H1 (cell line): ENCODE results near the gene CAPZB. TPM values are rescaled to one million over a fixed set of nuclear protein-coding genes. Genes with fewer than 3 reads are reported as not detected.
A peak's percentile ranks its signal among the peaks of the same experiment; 100 is the strongest.

Experiments used
- CTCF ChIA-PET: fragments of 300-600 bp; sonication (Branson Sonifier 250); formaldehyde crosslinking; loops from one replicate; lab custom pipeline; 2021; ENCODE audit not compliant: partially characterized antibody; lab: Charles Lee
- POLR2A ChIA-PET: fragments of 300-600 bp; sonication (Branson Sonifier 250); formaldehyde crosslinking; loops from one replicate; lab custom pipeline; 2021; ENCODE audit warnings: inconsistent platforms; ENCODE audit not compliant: partially characterized antibody; lab: Charles Lee
- DNase-seq, 2 experiments: peaks; one replicate each; pipeline versions ENCODE4 v3.0.0 to v3.0.0-alpha.2; 2010 to 2022; ENCODE audit warnings: low spot score in 2 of 2, low read depth in 1 of 2, mixed read lengths in 1 of 2
- FAIRE-seq: peaks from 2 replicates; lab custom pipeline; 2011; peaks lifted over from hg19 to GRCh38; lab: Jason Lieb, UNC
- H2AFZ ChIP-seq: 2 replicates; pipeline ENCODE4 v1.8.1; 2012; ENCODE audit warnings: low read length, inconsistent platforms
- H2AK5ac ChIP-seq: 2 replicates; pipeline ENCODE4 v1.6.1; 2013; ENCODE audit warnings: low read depth, low read length
- H2BK120ac ChIP-seq: replicated peaks from 2 replicates; pipeline ENCODE3; 2013; ENCODE audit warnings: low read depth, low read length, inconsistent platforms
- H2BK12ac ChIP-seq: 2 replicates; pipeline ENCODE4 v1.6.1; 2013; ENCODE audit warnings: low read depth, low read length
- H2BK15ac ChIP-seq: 2 replicates; pipeline ENCODE4 v1.6.1; 2013; ENCODE audit warnings: low read length
- H2BK20ac ChIP-seq: 2 replicates; pipeline ENCODE4 v1.6.1; 2013; ENCODE audit warnings: low read length
- H2BK5ac ChIP-seq: 2 replicates; pipeline ENCODE4 v1.6.1; 2013; ENCODE audit warnings: low read depth, low read length
- H3K14ac ChIP-seq: 2 replicates; pipeline ENCODE4 v1.6.1; 2013; ENCODE audit warnings: inconsistent platforms; ENCODE audit not compliant: insufficient read length
- H3K18ac ChIP-seq: 2 replicates; pipeline ENCODE4 v1.6.1; 2013; ENCODE audit warnings: low read length; ENCODE audit errors: extremely low read depth
- H3K23ac ChIP-seq: 2 replicates; pipeline ENCODE4 v1.6.1; 2013; ENCODE audit warnings: inconsistent platforms; ENCODE audit not compliant: insufficient read length
- H3K23me2 ChIP-seq: 2 replicates; pipeline ENCODE4 v1.6.1; 2013; ENCODE audit warnings: low read depth, low read length
- H3K27ac ChIP-seq: 2 replicates; pipeline ENCODE4 v1.6.1; 2011; ENCODE audit warnings: low read depth, low read length, inconsistent platforms
- H3K27me3 ChIP-seq, 4 experiments: replicated peaks in 1 of 4; 1 replicate in 1 of 4; 2 replicates in 3 of 4; pipeline versions ENCODE4 v1.6.1 to v1.8.1; 2011 to 2013; ENCODE audit warnings: low read length in 3 of 4, mild to moderate bottlenecking in 3 of 4, inconsistent platforms in 2 of 4, mixed read lengths in 2 of 4, moderate library complexity in 1 of 4; ENCODE audit not compliant: control insufficient read depth in 3 of 4, insufficient read depth in 3 of 4; ENCODE audit errors: extremely low read depth in 1 of 4
- H3K36me3 ChIP-seq, 4 experiments: 2 replicates each; pipeline versions ENCODE4 v1.6.1 to v1.8.1; 2011 to 2013; ENCODE audit warnings: mild to moderate bottlenecking in 4 of 4, low read length in 3 of 4, moderate library complexity in 2 of 4, control low read depth in 1 of 4, inconsistent platforms in 1 of 4; ENCODE audit not compliant: insufficient read depth in 4 of 4, control insufficient read depth in 2 of 4
- H3K4ac ChIP-seq: replicated peaks from 2 replicates; pipeline ENCODE3; 2013; ENCODE audit warnings: low read length, low read depth, mixed read lengths, inconsistent platforms; ENCODE audit not compliant: insufficient read length
- H3K4me1 ChIP-seq, 4 experiments: replicated peaks in 1 of 4; 1 replicate in 1 of 4; 2 replicates in 3 of 4; pipeline versions ENCODE4 v1.6.1 to v1.8.1; 2011 to 2013; ENCODE audit warnings: low read length in 3 of 4, inconsistent platforms in 2 of 4, mixed read lengths in 1 of 4; ENCODE audit not compliant: insufficient read depth in 4 of 4, control insufficient read depth in 3 of 4
- H3K4me2 ChIP-seq, 2 experiments: 2 replicates each; pipeline versions ENCODE4 v1.6.1 to v1.8.1; 2011 to 2013; ENCODE audit warnings: low read depth in 2 of 2, low read length in 2 of 2, control low read depth in 1 of 2, inconsistent platforms in 1 of 2, mild to moderate bottlenecking in 1 of 2; ENCODE audit not compliant: insufficient read depth in 1 of 2
- H3K4me3 ChIP-seq, 4 experiments: fragments of 200-600, 300-600 bp in 1 of 4; sonication (generic), shearing (Covaris generic), sonication (Bioruptor Twin) in 1 of 4; 2 replicates each; pipeline versions ENCODE4 v1.5.1 to v1.8.1; 2011 to 2016; ENCODE audit warnings: low read length in 4 of 4, low read depth in 3 of 4, control low read depth in 2 of 4, inconsistent platforms in 2 of 4, mild to moderate bottlenecking in 2 of 4, mixed read lengths in 1 of 4, moderate library complexity in 1 of 4; ENCODE audit not compliant: insufficient read depth in 2 of 4; ENCODE audit errors: extremely low read depth in 1 of 4
- H3K56ac ChIP-seq: replicated peaks from 2 replicates; pipeline ENCODE3; 2013; ENCODE audit warnings: low read depth, mild to moderate bottlenecking, mixed read lengths, low read length, inconsistent platforms; ENCODE audit not compliant: insufficient read length
- H3K79me1 ChIP-seq: 2 replicates; pipeline ENCODE4 v1.6.1; 2013; ENCODE audit warnings: low read depth, low read length, control low read depth
- H3K79me2 ChIP-seq, 2 experiments: 2 replicates each; pipeline versions ENCODE4 v1.6.1 to v1.8.1; 2012 to 2013; ENCODE audit warnings: low read length in 2 of 2, mild to moderate bottlenecking in 2 of 2, inconsistent platforms in 1 of 2; ENCODE audit not compliant: insufficient read depth in 2 of 2, control insufficient read depth in 1 of 2
- H3K9ac ChIP-seq, 4 experiments: replicated peaks in 1 of 4; 1 replicate in 1 of 4; 2 replicates in 3 of 4; pipeline versions ENCODE4 v1.6.1 to v1.8.1; 2011 to 2013; ENCODE audit warnings: low read depth in 3 of 4, low read length in 3 of 4, control low read depth in 2 of 4, mild to moderate bottlenecking in 2 of 4, moderate library complexity in 2 of 4, inconsistent platforms in 1 of 4; ENCODE audit errors: extremely low read depth in 1 of 4
- H3K9me3 ChIP-seq, 2 experiments: 2 replicates each; pipeline versions ENCODE4 v1.6.1 to v1.8.1; 2012 to 2013; ENCODE audit warnings: mild to moderate bottlenecking in 2 of 2, moderate library complexity in 2 of 2, control low read depth in 1 of 2, inconsistent platforms in 1 of 2, low read depth in 1 of 2, low read length in 1 of 2, mixed read lengths in 1 of 2; ENCODE audit not compliant: insufficient read depth in 2 of 2
- H4K20me1 ChIP-seq, 2 experiments: replicated peaks in 1 of 2; 2 replicates each; pipeline versions ENCODE3 to v1.8.1; 2011 to 2013; ENCODE audit warnings: inconsistent platforms in 2 of 2, low read length in 2 of 2, mild to moderate bottlenecking in 1 of 2; ENCODE audit not compliant: insufficient read depth in 2 of 2, control insufficient read depth in 1 of 2
- H4K5ac ChIP-seq: 2 replicates; pipeline ENCODE4 v1.6.1; 2013; ENCODE audit warnings: low read length, low read depth, mixed read lengths, inconsistent platforms; ENCODE audit not compliant: insufficient read length
- H4K8ac ChIP-seq: 2 replicates; pipeline ENCODE4 v1.8.0; 2013; ENCODE audit warnings: mild to moderate bottlenecking, moderate library complexity, low read length, inconsistent platforms; ENCODE audit not compliant: insufficient read depth; ENCODE audit errors: extremely low read depth
- H4K91ac ChIP-seq: replicated peaks from 2 replicates; pipeline ENCODE3; 2013; ENCODE audit warnings: low read length, mixed read lengths, inconsistent platforms; ENCODE audit not compliant: insufficient read length
- ASH2L ChIP-seq: fragments of 200-600, 300-600 bp; sonication (generic); IDR thresholded peaks from one replicate; pipeline ENCODE4 v1.7.1; 2017; ENCODE audit warnings: low read length
- BCL11A ChIP-seq, 2 experiments: IDR thresholded peaks; one replicate each; pipeline ENCODE4 v1.6.1; 2011; ENCODE audit warnings: low read depth in 2 of 2, low read length in 2 of 2, mild to moderate bottlenecking in 2 of 2
- CBX5 ChIP-seq: fragments of 300-800, 300-1000 bp; sonication (generic); IDR thresholded peaks from 2 replicates; pipeline ENCODE4 v1.7.1; 2016; ENCODE audit warnings: antibody characterized with exemption, low read length, low read depth
- CEBPB ChIP-seq: IDR thresholded peaks from 2 replicates; pipeline ENCODE4 v1.6.1; 2012; ENCODE audit warnings: low read depth, low read length
- HDAC6 ChIP-seq: IDR thresholded peaks from one replicate; pipeline ENCODE4 v1.7.1; 2012; ENCODE audit warnings: low read depth, mild to moderate bottlenecking, inconsistent platforms, low read length, moderate library complexity
- KDM1A ChIP-seq: fragments of 200-600, 300-600 bp; sonication (generic); IDR thresholded peaks from 2 replicates; pipeline ENCODE4 v1.7.1; 2016; ENCODE audit warnings: mild to moderate bottlenecking, low read length, borderline replicate concordance
- MAFK ChIP-seq: IDR thresholded peaks from 2 replicates; pipeline ENCODE4 v1.6.1; 2012; ENCODE audit warnings: low read depth, mild to moderate bottlenecking, improper control_type of control experiment, low read length
- RAD21 ChIP-seq, 2 experiments: IDR thresholded peaks in 1 of 2; conservative IDR thresholded peaks in 1 of 2; 2 replicates each; pipeline ENCODE4 v1.6.1; 2011; ENCODE audit warnings: low read depth in 2 of 2, low read length in 2 of 2, improper control_type of control experiment in 1 of 2, inconsistent platforms in 1 of 2, mild to moderate bottlenecking in 1 of 2, moderate library complexity in 1 of 2
- SIN3A ChIP-seq, 2 experiments: IDR thresholded peaks in 1 of 2; conservative IDR thresholded peaks in 1 of 2; 2 replicates each; pipeline ENCODE4 v1.6.1; 2011 to 2012; ENCODE audit warnings: low read length in 2 of 2, improper control_type of control experiment in 1 of 2, low read depth in 1 of 2, mild to moderate bottlenecking in 1 of 2
- TAF1 ChIP-seq: IDR thresholded peaks from 2 replicates; pipeline ENCODE4 v1.6.1; 2011; ENCODE audit warnings: mild to moderate bottlenecking, low read depth, low read length
- TAF7 ChIP-seq: optimal IDR thresholded peaks from 2 replicates; pipeline ENCODE3; 2011; ENCODE audit warnings: low read depth, mild to moderate bottlenecking, inconsistent platforms, low read length, moderate library complexity, borderline replicate concordance
- WGBS, 2 experiments: shearing (Covaris generic) in 1 of 2; methylation state at CpG; one replicate each; pipeline versions ENCODE4 v1.1.6 to v1.1.7; 2013 to 2015; ENCODE audit warnings: low lambda C conversion rate in 2 of 2, mixed read lengths in 2 of 2, inconsistent platforms in 1 of 2, low coverage in 1 of 2, missing lambda C conversion rate in 1 of 2; ENCODE audit not compliant: insufficient replicate concordance in 2 of 2, insufficient coverage in 1 of 2, insufficient read length in 1 of 2; ENCODE audit errors: extremely low coverage in 1 of 2, missing lambda C conversion rate in 1 of 2; 5-methylcytosine and 5-hydroxymethylcytosine counted together
- polyA plus RNA-seq, 7 experiments: library from polyadenylated mRNA; depleted of rRNA in 3 of 7; stranded (reverse) in 5 of 7; unstranded in 2 of 7; fragments of >200 nt in 5 of 7; fragments of 200-250 nt in 2 of 7; gene quantifications; 1 replicate in 5 of 7; 2 replicates in 1 of 7; 4 replicates in 1 of 7; pipeline versions ENCODE4 v1.2.1 to v1.2.3, GENCODE V29; 2011 to 2013; ENCODE audit warnings: missing spikeins in 2 of 7, mixed read lengths in 2 of 7
- total RNA-seq: library from RNA; stranded (reverse); fragmentation: NEBNext Ultra II Directional; extraction: Animal tissue kit (Norgen Biotek cat#: 25700); gene quantifications from 2 replicates; pipeline ENCODE4 v1.2.1, GENCODE V29; 2021
- TF ChIP-seq, protein P1 (sequence below): IDR thresholded peaks from 2 replicates; pipeline ENCODE4 v1.6.1; 2012; ENCODE audit warnings: inconsistent platforms

The CAPZB gene
- total and polyA plus RNA-seq, 2 of the 8 experiments (the other 6 are each of a cell fraction or from before 2014, with no cell fraction given), result 162 to 371 TPM

DNA sequence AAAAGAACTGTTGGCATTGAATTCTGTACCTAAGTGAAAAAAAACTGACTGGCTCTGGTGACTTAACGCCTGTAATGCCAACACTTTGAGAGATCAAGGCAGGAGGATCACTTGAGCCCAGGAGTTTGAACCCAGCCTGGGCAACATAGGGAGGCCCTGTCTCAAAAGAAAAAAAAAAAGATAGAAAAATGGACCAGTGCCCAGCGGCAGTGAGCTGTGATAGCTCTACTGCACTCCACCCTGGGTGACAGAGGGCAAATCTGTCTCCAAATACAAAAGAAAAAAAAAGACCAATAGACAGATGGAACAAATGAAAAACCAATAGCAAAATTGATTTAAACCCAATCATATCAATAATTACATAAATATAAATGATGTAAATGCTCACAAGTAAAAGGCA lies 196.1 kb downstream of the CAPZB start:
- no peak overlapping the region for H4K8ac ChIP-seq
- H3K27me3 ChIP-seq, result peaks cover 8 to 26% (median 20%) of the 10 kb centered on the region in 4 experiments
- H3K4me3 ChIP-seq, result peak overlapping the region; percentile 31 to 64 (median 51); a peak in 6 of 8 replicates
- H4K91ac ChIP-seq, result no peak overlapping the region
- WGBS, 2 experiments, result 66% methylated on average over 2 of the region's 2 CpGs; no CpG with 5 or more reads in 1 of the 2 experiments
- H2BK120ac ChIP-seq, result no peak overlapping the region
- no peak for FAIRE-seq
- DNase-seq, result no peak
- H4K20me1 ChIP-seq, result peaks cover 0 to 3% of the 10 kb centered on the region in 2 experiments
- H2BK12ac ChIP-seq, result no peak overlapping the region
- no peak overlapping the region for H2BK20ac ChIP-seq
- ChIA-PET POLR2A (interaction anchor here (1.0 to 1.8 kb wide), 5 partner anchors 21 to 77 kb away, joined by 3 to 7 read pairs (median 4); partner anchors contain the start of genes EMC1 and MRTO4), CTCF (no interaction called here)
- no peak overlapping the region for H2BK5ac ChIP-seq
- H3K23ac ChIP-seq, result no peak overlapping the region
- peaks cover 4% of the 10 kb centered on the region for H3K23me2 ChIP-seq
- H3K79me1 ChIP-seq, result no peaks in the 10 kb centered on the region
- no peak overlapping the region for H3K27ac ChIP-seq
- H3K9ac ChIP-seq, result no peak overlapping the region
- H4K5ac ChIP-seq, result no peak overlapping the region
- no peak overlapping the region for H3K18ac ChIP-seq
- H3K36me3 ChIP-seq, result no peaks in the 10 kb centered on the region
- H3K56ac ChIP-seq, result no peak overlapping the region
- H3K9me3 ChIP-seq, result peaks cover under 1 to 5% of the 10 kb centered on the region in 2 experiments; a peak in 3 of 4 replicates
- no peak overlapping the region for H2AK5ac ChIP-seq
- H3K14ac ChIP-seq, result no peak overlapping the region
- H3K4me1 ChIP-seq, result no peaks in the 10 kb centered on the region
- H3K79me2 ChIP-seq, result no peaks in the 10 kb centered on the region
- H3K4ac ChIP-seq, result no peak overlapping the region
- H2BK15ac ChIP-seq, result no peak overlapping the region
- no peak for TF ChIP-seq SIN3A (conservative IDR thresholded peaks at IDR 0.05 in 1 of 2, IDR thresholded peaks at IDR 0.05 in 1 of 2; ENCODE audit: low read depth in 1 of 2, low read length in 2 of 2)
- TF ChIP-seq RAD21 (IDR thresholded peaks at IDR 0.05 in 1 of 2, conservative IDR thresholded peaks at IDR 0.05 in 1 of 2; ENCODE audit: low read depth in 2 of 2, low read length in 2 of 2), result no peak
- TF ChIP-seq, protein P1, sequence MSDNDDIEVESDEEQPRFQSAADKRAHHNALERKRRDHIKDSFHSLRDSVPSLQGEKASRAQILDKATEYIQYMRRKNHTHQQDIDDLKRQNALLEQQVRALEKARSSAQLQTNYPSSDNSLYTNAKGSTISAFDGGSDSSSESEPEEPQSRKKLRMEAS, result no peak
- TF ChIP-seq CBX5, result no peak
- no peak for TF ChIP-seq CEBPB
- no peak for TF ChIP-seq MAFK
- no peak for TF ChIP-seq KDM1A
- no peak for TF ChIP-seq TAF1
- no peak for TF ChIP-seq TAF7
- no peak for TF ChIP-seq HDAC6
- TF ChIP-seq ASH2L, result no peak
- no peak for TF ChIP-seq BCL11A (IDR thresholded peaks at IDR 0.05; ENCODE audit: low read depth in 2 of 2, low read length in 2 of 2)
- H3K4me2 ChIP-seq, result peak overlapping the region; percentile 64 to 97
- 0 out of 2 replicates have a peak overlapping the region, but pooled peaks have one; percentile 85 for H2AFZ ChIP-seq
